Endothelial cell (in vitro differentiated cells): Measurements from ENCODE around the gene FPR1. TPM values are rescaled to one million over a fixed set of nuclear protein-coding genes. Genes with fewer than 3 reads are reported as not detected.
A peak's percentile ranks its signal among the peaks of the same experiment; 100 is the strongest.

ENCODE experiments used
- DNase-seq: peaks from one replicate; pipeline ENCODE4 v3.0.0; 2021; ENCODE audit warnings: low spot score
- H3K27ac Mint-ChIP-seq: one replicate; pipeline ENCODE4 v1.8.0; 2021; ENCODE audit warnings: mixed read lengths, inconsistent platforms; ENCODE audit not compliant: unreplicated experiment
- H3K27me3 Mint-ChIP-seq: one replicate; pipeline ENCODE4 v1.8.0; 2021; ENCODE audit warnings: mild to moderate bottlenecking, moderate library complexity, mixed read lengths, inconsistent platforms; ENCODE audit not compliant: unreplicated experiment
- H3K36me3 Mint-ChIP-seq: one replicate; pipeline ENCODE4 v1.8.0; 2021; ENCODE audit warnings: mild to moderate bottlenecking, low read depth, mixed read lengths, inconsistent platforms; ENCODE audit not compliant: unreplicated experiment
- H3K4me1 Mint-ChIP-seq: one replicate; pipeline ENCODE4 v1.8.0; 2021; ENCODE audit warnings: mild to moderate bottlenecking, mixed read lengths, inconsistent platforms; ENCODE audit not compliant: unreplicated experiment
- H3K4me3 Mint-ChIP-seq: one replicate; pipeline ENCODE4 v1.8.0; 2021; ENCODE audit warnings: mild to moderate bottlenecking, mixed read lengths, inconsistent platforms; ENCODE audit not compliant: unreplicated experiment
- H3K9me3 Mint-ChIP-seq: one replicate; pipeline ENCODE4 v1.8.0; 2021; ENCODE audit warnings: mixed read lengths, inconsistent platforms; ENCODE audit not compliant: unreplicated experiment
- total RNA-seq: library from RNA; stranded (reverse); fragmentation: NEBNext Ultra II Directional; extraction: Animal tissue kit (Norgen Biotek cat#: 25700); gene quantifications from one replicate; pipeline ENCODE4 v1.2.1, GENCODE V29; 2021; ENCODE audit not compliant: unreplicated experiment
- TF ChIP-seq, protein P1 (sequence below): fragments of 200-600 bp; sonication (generic); IDR thresholded peaks from one replicate; pipeline ENCODE4 v1.5.0; 2021; ENCODE audit warnings: antibody characterized with exemption; ENCODE audit not compliant: unreplicated experiment

FPR1 gene
- total RNA-seq, 1 donor from 2014 or later, result 0.67 TPM

DNA sequence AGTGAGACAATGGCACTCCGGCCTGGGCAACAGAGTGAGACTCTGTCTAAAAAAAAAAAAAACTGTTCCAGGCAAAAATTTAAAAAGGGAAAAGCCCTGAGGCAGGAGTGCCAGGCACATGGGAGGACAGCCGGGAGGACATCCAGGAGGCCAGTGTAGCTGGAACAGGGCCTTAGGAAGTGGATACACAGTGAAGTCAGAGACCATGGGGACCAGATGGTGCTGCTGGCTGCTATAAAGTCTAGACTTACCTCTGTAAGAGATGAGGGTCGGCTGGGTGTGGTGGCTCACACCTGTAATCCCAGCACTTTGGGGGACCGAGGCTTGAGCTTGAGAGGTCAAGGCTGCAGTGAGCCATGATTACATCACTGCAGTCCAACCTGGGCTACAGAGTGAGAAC is 42.9 kb downstream of the FPR1 start:
- no peak for DNase-seq
- H3K27ac Mint-ChIP-seq, result no peak overlapping the region
- TF ChIP-seq, protein P1, sequence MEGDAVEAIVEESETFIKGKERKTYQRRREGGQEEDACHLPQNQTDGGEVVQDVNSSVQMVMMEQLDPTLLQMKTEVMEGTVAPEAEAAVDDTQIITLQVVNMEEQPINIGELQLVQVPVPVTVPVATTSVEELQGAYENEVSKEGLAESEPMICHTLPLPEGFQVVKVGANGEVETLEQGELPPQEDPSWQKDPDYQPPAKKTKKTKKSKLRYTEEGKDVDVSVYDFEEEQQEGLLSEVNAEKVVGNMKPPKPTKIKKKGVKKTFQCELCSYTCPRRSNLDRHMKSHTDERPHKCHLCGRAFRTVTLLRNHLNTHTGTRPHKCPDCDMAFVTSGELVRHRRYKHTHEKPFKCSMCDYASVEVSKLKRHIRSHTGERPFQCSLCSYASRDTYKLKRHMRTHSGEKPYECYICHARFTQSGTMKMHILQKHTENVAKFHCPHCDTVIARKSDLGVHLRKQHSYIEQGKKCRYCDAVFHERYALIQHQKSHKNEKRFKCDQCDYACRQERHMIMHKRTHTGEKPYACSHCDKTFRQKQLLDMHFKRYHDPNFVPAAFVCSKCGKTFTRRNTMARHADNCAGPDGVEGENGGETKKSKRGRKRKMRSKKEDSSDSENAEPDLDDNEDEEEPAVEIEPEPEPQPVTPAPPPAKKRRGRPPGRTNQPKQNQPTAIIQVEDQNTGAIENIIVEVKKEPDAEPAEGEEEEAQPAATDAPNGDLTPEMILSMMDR, result no peak
- no peaks in the 10 kb centered on the region for H3K9me3 Mint-ChIP-seq
- no peak overlapping the region for H3K4me3 Mint-ChIP-seq
- peaks cover 6% of the 10 kb centered on the region for H3K4me1 Mint-ChIP-seq
- peaks cover 23% of the 10 kb centered on the region for H3K36me3 Mint-ChIP-seq
- H3K27me3 Mint-ChIP-seq, result peaks cover 12% of the 10 kb centered on the region

DNA sequence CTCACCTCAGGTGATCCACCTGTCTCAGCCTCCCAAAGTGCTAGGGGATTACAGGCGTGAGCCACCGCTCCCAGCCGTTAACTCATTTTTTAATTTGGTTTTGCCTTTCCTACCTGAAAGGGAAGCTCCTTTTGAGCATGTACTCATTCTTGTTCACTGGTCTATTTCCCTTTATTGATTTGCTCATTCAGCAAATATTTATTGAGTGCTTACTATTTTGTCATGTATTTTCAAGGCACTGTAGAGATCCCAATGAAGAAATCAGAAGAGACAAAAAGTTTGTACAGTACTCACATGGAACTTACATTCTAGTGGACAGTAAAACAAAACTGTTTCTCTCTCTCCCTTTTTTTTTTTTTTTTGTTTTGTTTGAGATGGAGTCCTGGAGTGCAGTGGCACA is 44.8 kb downstream of the FPR1 start:
- Mint-ChIP-seq H3K27ac (no peak overlapping the region), H3K4me1 (peaks cover 14% of the 10 kb centered on the region), H3K4me3 (no peak overlapping the region), H3K9me3 (no peaks in the 10 kb centered on the region), H3K27me3 (peaks cover 14% of the 10 kb centered on the region), H3K36me3 (peaks cover 23% of the 10 kb centered on the region)
- no peak for DNase-seq
- TF ChIP-seq, protein P1, result no peak

DNA sequence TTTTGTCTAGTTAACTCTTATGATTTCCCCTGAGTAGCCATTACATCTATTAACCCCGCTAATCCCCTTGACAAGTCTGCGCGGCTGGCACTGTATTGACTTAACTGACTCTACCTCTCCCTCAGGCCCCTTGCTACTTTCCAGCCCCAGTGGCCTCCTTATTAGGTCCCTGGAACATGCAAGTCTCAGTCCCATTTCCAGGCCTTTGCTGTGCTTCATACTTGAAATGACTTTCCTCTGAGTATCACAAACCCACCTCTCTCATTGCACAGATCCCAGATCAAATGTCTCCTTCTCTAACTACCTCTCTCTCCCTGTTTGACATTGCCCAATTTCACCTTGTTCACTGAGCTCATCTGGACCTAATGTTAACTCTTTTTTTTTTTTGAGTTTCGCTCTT is 45.4 kb downstream of the FPR1 start:
- TF ChIP-seq, protein P1, result no peak

DNA sequence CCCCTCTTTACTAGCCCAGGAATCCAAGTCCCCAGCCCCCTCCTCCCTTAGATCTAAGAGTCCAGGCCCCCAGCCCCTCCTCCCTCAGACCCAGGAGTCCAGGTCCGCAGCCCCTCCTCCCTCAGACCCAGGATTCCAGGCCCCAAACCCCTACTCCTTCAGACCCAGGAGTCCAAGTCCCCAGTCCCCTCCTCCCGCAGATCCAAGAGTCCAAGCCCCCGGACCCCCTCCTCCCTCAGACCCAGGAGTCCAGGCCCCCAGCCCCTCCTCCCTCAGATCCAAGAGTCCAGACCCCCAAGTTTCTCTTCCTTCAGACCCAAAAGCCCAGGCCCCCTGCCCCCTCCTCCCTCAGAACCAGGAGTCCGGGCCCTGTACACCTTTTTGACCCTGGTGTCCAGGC is 47.1 kb downstream of the FPR1 start:
- H3K27ac Mint-ChIP-seq, result peak overlapping the region; percentile 61
- no peaks in the 10 kb centered on the region for H3K9me3 Mint-ChIP-seq
- TF ChIP-seq, protein P1, result no peak
- H3K4me3 Mint-ChIP-seq, result peak overlapping the region; percentile 85
- peaks cover 37% of the 10 kb centered on the region for H3K36me3 Mint-ChIP-seq
- peaks cover 14% of the 10 kb centered on the region for H3K4me1 Mint-ChIP-seq
- no peak for DNase-seq
- H3K27me3 Mint-ChIP-seq, result peaks cover 15% of the 10 kb centered on the region

More for the DNA sequence above, 45.4 kb downstream of the FPR1 start:
- Mint-ChIP-seq H3K9me3 (no peaks in the 10 kb centered on the region), H3K27ac (no peak overlapping the region), H3K4me1 (peaks cover 14% of the 10 kb centered on the region), H3K36me3 (peaks cover 27% of the 10 kb centered on the region), H3K27me3 (peaks cover 16% of the 10 kb centered on the region), H3K4me3 (peak overlapping the region; percentile 78)
- no peak for DNase-seq

DNA sequence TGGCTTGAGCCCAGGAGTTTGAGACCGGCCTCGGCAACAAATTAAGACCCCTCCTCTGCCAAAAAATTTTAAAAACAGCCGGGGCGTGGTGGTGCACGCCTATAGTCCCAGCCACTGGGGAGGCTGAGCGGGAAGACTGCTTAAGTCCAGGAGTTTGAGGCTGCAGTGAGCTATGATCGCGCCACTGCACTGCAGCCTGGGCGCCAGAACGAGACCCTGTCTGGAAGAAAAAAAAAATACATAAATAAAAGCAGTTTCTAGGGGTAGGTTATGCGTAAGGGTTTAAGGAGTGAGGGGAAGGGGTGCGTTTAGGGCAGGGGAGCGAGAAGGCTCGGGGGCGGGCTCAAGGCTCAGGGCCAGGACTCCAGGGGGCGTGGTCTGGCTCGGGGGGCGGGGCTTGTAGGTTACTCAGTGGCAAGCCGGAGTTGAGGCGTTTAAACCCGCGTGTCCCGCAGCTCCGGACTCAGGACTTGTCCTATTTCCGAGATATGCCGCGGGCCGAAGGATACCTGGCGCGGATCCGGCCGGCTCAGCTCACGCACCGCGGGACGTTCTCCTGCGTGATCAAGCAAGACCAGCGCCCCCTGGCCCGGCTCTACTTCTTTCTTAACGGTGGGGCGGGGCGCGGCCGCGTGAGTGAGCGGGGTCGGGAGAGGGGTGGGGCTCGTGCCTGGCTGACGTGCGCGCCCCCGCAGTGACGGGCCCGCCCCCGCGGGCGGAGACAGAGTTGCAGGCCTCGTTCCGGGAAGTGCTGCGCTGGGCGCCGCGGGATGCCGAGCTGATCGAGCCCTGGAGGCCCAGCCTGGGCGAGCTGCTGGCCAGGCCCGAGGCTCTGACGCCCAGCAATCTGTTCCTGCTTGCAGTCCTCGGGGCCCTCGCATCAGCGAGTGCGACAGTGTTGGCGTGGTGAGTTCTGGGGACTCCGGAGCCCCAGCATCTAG is 47.8 kb downstream of the FPR1 start:
- Mint-ChIP-seq H3K4me1 (peaks cover 14% of the 10 kb centered on the region), H3K27ac (peak overlapping the region; percentile 27), H3K4me3 (peak overlapping the region; percentile 88), H3K36me3 (peaks cover 41% of the 10 kb centered on the region), H3K9me3 (no peaks in the 10 kb centered on the region), H3K27me3 (peaks cover 15% of the 10 kb centered on the region)
- TF ChIP-seq, protein P1, result no peak
- DNase-seq, result peak; percentile 98
